OCI-LY7 (cell line): ENCODE data around the gene CSNK1G1. TPM values are rescaled to one million over a fixed set of nuclear protein-coding genes. Genes with fewer than 3 reads are reported as not detected.

Experiments
- BruUV-seq: library from RNA; stranded (reverse); fragments of 400-500 nt; replicated peaks from 2 replicates; lab custom pipeline; 2021; lab: Mats Ljungman, UMichigan
- CTCF ChIA-PET: fragments of 300-600 bp; sonication (Branson Sonifier 250); formaldehyde crosslinking; loops from one replicate; lab custom pipeline; 2022; ENCODE audit warnings: antibody characterized with exemption; ENCODE audit not compliant: unreplicated experiment; lab: Charles Lee
- POLR2A ChIA-PET: fragments of 300-600 bp; sonication (Branson Sonifier 250); formaldehyde crosslinking; loops from one replicate; lab custom pipeline; 2022; ENCODE audit warnings: antibody characterized with exemption; lab: Charles Lee
- DNase-seq: peaks from one replicate; pipeline ENCODE4 v3.0.0-alpha.2; 2015; ENCODE audit warnings: low spot score
- H2AFZ ChIP-seq: fragments of 200-600 bp; sonication (generic), shearing (Covaris generic); 2 replicates; pipeline ENCODE4 v1.6.1; 2014; ENCODE audit warnings: mild to moderate bottlenecking, antibody characterized with exemption, low read length, moderate library complexity
- H3K27ac ChIP-seq: fragments of 200-600 bp; sonication (generic); 2 replicates; pipeline ENCODE4 v1.5.1; 2014; ENCODE audit warnings: mixed run types, low read depth, mild to moderate bottlenecking, moderate library complexity, low read length, inconsistent platforms; ENCODE audit not compliant: poor library complexity, severe bottlenecking
- H3K36me3 ChIP-seq: fragments of 200-600 bp; sonication (generic); 2 replicates; pipeline ENCODE4 v1.6.1; 2014; ENCODE audit warnings: mild to moderate bottlenecking, antibody characterized with exemption, low read length, moderate library complexity, mixed read lengths; ENCODE audit not compliant: insufficient read depth
- H3K4me1 ChIP-seq: fragments of 200-600 bp; sonication (generic); 2 replicates; pipeline ENCODE4 v1.5.1; 2014; ENCODE audit warnings: mild to moderate bottlenecking, low read length; ENCODE audit not compliant: insufficient read depth, poor library complexity, severe bottlenecking
- H3K4me2 ChIP-seq: fragments of 200-600 bp; sonication (generic); 2 replicates; pipeline ENCODE4 v1.6.1; 2014; ENCODE audit warnings: mild to moderate bottlenecking, low read length
- H3K4me3 ChIP-seq: fragments of 200-600 bp; sonication (generic); 2 replicates; pipeline ENCODE4 v1.5.1; 2014; ENCODE audit warnings: mild to moderate bottlenecking, low read depth, low read length; ENCODE audit not compliant: poor library complexity, severe bottlenecking
- H3K79me2 ChIP-seq: fragments of 200-600 bp; sonication (generic); 2 replicates; pipeline ENCODE4 v1.6.1; 2016; ENCODE audit warnings: low read depth, mild to moderate bottlenecking, low read length, moderate library complexity, mixed read lengths; ENCODE audit not compliant: insufficient read depth
- H3K9me2 ChIP-seq: fragments of 200-600 bp; sonication (generic); 2 replicates; pipeline ENCODE4 v1.6.1; 2016; ENCODE audit warnings: mild to moderate bottlenecking, low read length, mixed read lengths; ENCODE audit not compliant: insufficient read depth
- H3K9me3 ChIP-seq: fragments of 200-600 bp; sonication (generic); 2 replicates; pipeline ENCODE4 v1.6.1; 2014; ENCODE audit warnings: mild to moderate bottlenecking, mixed run types, low read length, mixed read lengths
- H4K20me1 ChIP-seq: fragments of 200-600 bp; sonication (generic); 2 replicates; pipeline ENCODE4 v1.6.1; 2014; ENCODE audit warnings: mild to moderate bottlenecking, antibody characterized with exemption, low read length, moderate library complexity, mixed read lengths; ENCODE audit not compliant: insufficient read depth
- CTCF ChIP-seq: fragments of 200-600 bp; sonication (generic); conservative IDR thresholded peaks from 2 replicates; pipeline ENCODE4 v1.5.1; 2014; ENCODE audit warnings: mild to moderate bottlenecking, antibody characterized with exemption, low read length, moderate library complexity, mixed read lengths
- EZH2phosphoT487 ChIP-seq: fragments of 200-600 bp; sonication (generic); IDR thresholded peaks from 2 replicates; pipeline ENCODE4 v1.6.1; 2018; ENCODE audit warnings: low read depth, borderline replicate concordance, mild to moderate bottlenecking, mixed run types, antibody characterized with exemption, low read length, moderate library complexity, mixed read lengths
- intact Hi-C: fragments of 100-400 bp; cut with micrococcal nuclease; formaldehyde crosslinking; loops from one replicate; pipeline ENCODE4 v1.10.0; 2022; ENCODE audit not compliant: unreplicated experiment
- total RNA-seq, 2 experiments: library from RNA; depleted of rRNA in 1 of 2; stranded (reverse); fragments of >200 nt in 1 of 2; shearing (Covaris generic) in 1 of 2; gene quantifications; 2 replicates each; pipeline ENCODE4 v1.2.3, GENCODE V29; 2014 to 2022

Gene CSNK1G1
- total RNA-seq, 2 experiments from 2014 or later: 8.8 to 14.1 TPM

GRCh38 chr15:64211696-64212095 is 144.3 kb downstream of the CSNK1G1 start:
- TF ChIP-seq EZH2phosphoT487 (no peak), CTCF (no peak)
- no peaks in the 10 kb centered on the region for H3K9me2 ChIP-seq
- DNase-seq: no peak
- H2AFZ ChIP-seq: no peak overlapping the region
- BruUV-seq: no TSS peak
- ChIA-PET CTCF (no interaction called here), POLR2A (no interaction called here)
- H3K79me2 ChIP-seq: no peaks in the 10 kb centered on the region
- H3K4me1 ChIP-seq: peaks cover 4% of the 10 kb centered on the region
- intact Hi-C loops: no loop called here
- H3K4me2 ChIP-seq: no peak overlapping the region
- H4K20me1 ChIP-seq: no peaks in the 10 kb centered on the region
- no peak overlapping the region for H3K27ac ChIP-seq
- H3K36me3 ChIP-seq: peaks cover 9% of the 10 kb centered on the region; the same call in 1 of the 2 replicates
- H3K4me3 ChIP-seq: no peak overlapping the region
- H3K9me3 ChIP-seq: no peaks in the 10 kb centered on the region

GRCh38 chr15:64210371-64210770 is 145.6 kb downstream of the CSNK1G1 start:
- TF ChIP-seq EZH2phosphoT487 (no peak), CTCF (no peak)
- no peaks in the 10 kb centered on the region for H3K79me2 ChIP-seq
- no TSS peak for BruUV-seq
- H3K4me2 ChIP-seq: no peak overlapping the region
- ChIA-PET CTCF (no interaction called here), POLR2A (no interaction called here)
- no peaks in the 10 kb centered on the region for H3K9me2 ChIP-seq
- no peaks in the 10 kb centered on the region for H4K20me1 ChIP-seq
- peaks cover 9% of the 10 kb centered on the region; the same call in 1 of the 2 replicates for H3K36me3 ChIP-seq
- no peaks in the 10 kb centered on the region for H3K9me3 ChIP-seq
- intact Hi-C loops: no loop called here
- no peak for DNase-seq
- no peak overlapping the region for H2AFZ ChIP-seq
- H3K4me1 ChIP-seq: peaks cover 4% of the 10 kb centered on the region
- H3K27ac ChIP-seq: no peak overlapping the region
- H3K4me3 ChIP-seq: no peak overlapping the region

- no peaks in the 10 kb centered on the region for H3K9me2 ChIP-seq
- CTCF ChIA-PET: no interaction called here
- no peaks in the 10 kb centered on the region for H4K20me1 ChIP-seq
- H3K4me3 ChIP-seq: no peak overlapping the region
- H2AFZ ChIP-seq: peak overlapping the region; percentile 57; the same call in 1 of the 2 replicates
- H3K9me3 ChIP-seq: no peaks in the 10 kb centered on the region
- H3K36me3 ChIP-seq: peaks cover 9% of the 10 kb centered on the region; the same call in 1 of the 2 replicates
- BruUV-seq: no TSS peak
- TF ChIP-seq EZH2phosphoT487 (no peak), CTCF (peak; percentile 86)
- POLR2A ChIA-PET: no interaction called here
- intact Hi-C loops: loop anchor here (10.0 kb wide), 2 partner anchors 55 to 445 kb away; no protein-coding TSS in a partner anchor
- H3K4me1 ChIP-seq: peaks cover 4% of the 10 kb centered on the region
- peak; percentile 51 for DNase-seq
- H3K27ac ChIP-seq: no peak overlapping the region
- H3K79me2 ChIP-seq: no peaks in the 10 kb centered on the region
- H3K4me2 ChIP-seq: no peak overlapping the region
Observed at GRCh38 chr15:64209680-64210334, 146.2 kb downstream of the CSNK1G1 start.
